BE2C (cell line): ENCODE data around the gene DPYD.

Experiments used
- DNase-seq: peaks from one replicate; pipeline ENCODE4 v3.0.0-alpha.2; 2020
- H3K27me3 ChIP-seq: fragments of 250-450 bp; sonication (Bioruptor Pico); 2 replicates; pipeline ENCODE4 v1.5.1; 2020; ENCODE audit warnings: mild to moderate bottlenecking
- H3K36me3 ChIP-seq: fragments of 250-450 bp; sonication (Bioruptor Pico); 2 replicates; pipeline ENCODE4 v1.5.1; 2020; ENCODE audit warnings: mild to moderate bottlenecking
- H3K4me1 ChIP-seq: fragments of 250-450 bp; sonication (Bioruptor Pico); 2 replicates; pipeline ENCODE4 v1.5.1; 2020
- H3K4me3 ChIP-seq: 2 replicates; pipeline ENCODE4 v1.5.1; 2011; ENCODE audit warnings: low read depth, low read length
- H3K9me3 ChIP-seq: fragments of 250-450 bp; sonication (Bioruptor Pico); 2 replicates; pipeline ENCODE4 v1.5.1; 2020
- CTCF ChIP-seq: IDR thresholded peaks from 2 replicates; pipeline ENCODE4 v1.5.1; 2012; ENCODE audit warnings: mild to moderate bottlenecking, low read depth, low read length

Gene DPYD

GRCh38 chr1:97365026-97365425, 555.8 kb downstream of the DPYD start:
- Histone ChIP-seq H3K4me1 (no peaks in the 10 kb centered on the region), H3K9me3 (no peaks in the 10 kb centered on the region), H3K27me3 (no peaks in the 10 kb centered on the region), H3K4me3 (no peak overlapping the region), H3K36me3 (no peaks in the 10 kb centered on the region)
- no peak for TF ChIP-seq CTCF
- no peak for DNase-seq

GRCh38 chr1:97364086-97364485, 556.7 kb downstream of the DPYD start:
- Histone ChIP-seq H3K9me3 (no peaks in the 10 kb centered on the region), H3K27me3 (no peaks in the 10 kb centered on the region), H3K4me3 (no peak overlapping the region), H3K36me3 (no peaks in the 10 kb centered on the region), H3K4me1 (no peaks in the 10 kb centered on the region)
- no peak for DNase-seq
- no peak for TF ChIP-seq CTCF

- no peaks in the 10 kb centered on the region for H3K36me3 ChIP-seq
- H3K9me3 ChIP-seq, result no peaks in the 10 kb centered on the region
- no peaks in the 10 kb centered on the region for H3K4me1 ChIP-seq
- TF ChIP-seq CTCF, result no peak
- DNase-seq, result no peak
- no peak overlapping the region for H3K4me3 ChIP-seq
- H3K27me3 ChIP-seq, result no peaks in the 10 kb centered on the region
These were observed 564.5 kb downstream of the DPYD start for GRCh38 chr1:97356309-97356708.

GRCh38 chr1:97352936-97353382, 567.9 kb downstream of the DPYD start:
- TF ChIP-seq CTCF, result no peak

GRCh38 chr1:97351846-97352245, 569.0 kb downstream of the DPYD start:
- Histone ChIP-seq H3K27me3 (no peaks in the 10 kb centered on the region), H3K36me3 (no peaks in the 10 kb centered on the region), H3K9me3 (no peaks in the 10 kb centered on the region), H3K4me3 (no peak overlapping the region), H3K4me1 (peaks cover 10% of the 10 kb centered on the region)
- DNase-seq, result no peak
- TF ChIP-seq CTCF, result no peak

More at GRCh38 chr1:97352936-97353382, 567.9 kb downstream of the DPYD start:
- Histone ChIP-seq H3K27me3 (no peaks in the 10 kb centered on the region), H3K4me1 (peaks cover 10% of the 10 kb centered on the region), H3K9me3 (no peaks in the 10 kb centered on the region), H3K36me3 (no peaks in the 10 kb centered on the region), H3K4me3 (no peak overlapping the region)
- no peak for DNase-seq

GRCh38 chr1:97350662-97351061, 570.2 kb downstream of the DPYD start:
- DNase-seq, result no peak
- Histone ChIP-seq H3K4me1 (peaks cover 10% of the 10 kb centered on the region), H3K36me3 (no peaks in the 10 kb centered on the region), H3K27me3 (no peaks in the 10 kb centered on the region), H3K4me3 (no peak overlapping the region), H3K9me3 (no peaks in the 10 kb centered on the region)
- TF ChIP-seq CTCF, result no peak
